Fibroblast of skin of back (primary cell): ENCODE data around the gene SF1. TPM values are rescaled to one million over a fixed set of nuclear protein-coding genes. Genes with fewer than 3 reads are reported as not detected.
"Not testable (repeated sequence)": the region's sequence is repeated elsewhere in the genome, so short reads cannot be mapped to it uniquely, and the experiment has no call there.

Experiments
- DNase-seq: peaks from one replicate; pipeline ENCODE4 v3.0.0-alpha.2; 2013
- polyA plus RNA-seq, 2 experiments: library from polyadenylated mRNA; unstranded; fragments of 120-200 nt; gene quantifications; one replicate each; pipeline ENCODE4 v1.2.1, GENCODE V29; 2013; ENCODE audit not compliant: insufficient read length in 2 of 2

Gene SF1, protein sequence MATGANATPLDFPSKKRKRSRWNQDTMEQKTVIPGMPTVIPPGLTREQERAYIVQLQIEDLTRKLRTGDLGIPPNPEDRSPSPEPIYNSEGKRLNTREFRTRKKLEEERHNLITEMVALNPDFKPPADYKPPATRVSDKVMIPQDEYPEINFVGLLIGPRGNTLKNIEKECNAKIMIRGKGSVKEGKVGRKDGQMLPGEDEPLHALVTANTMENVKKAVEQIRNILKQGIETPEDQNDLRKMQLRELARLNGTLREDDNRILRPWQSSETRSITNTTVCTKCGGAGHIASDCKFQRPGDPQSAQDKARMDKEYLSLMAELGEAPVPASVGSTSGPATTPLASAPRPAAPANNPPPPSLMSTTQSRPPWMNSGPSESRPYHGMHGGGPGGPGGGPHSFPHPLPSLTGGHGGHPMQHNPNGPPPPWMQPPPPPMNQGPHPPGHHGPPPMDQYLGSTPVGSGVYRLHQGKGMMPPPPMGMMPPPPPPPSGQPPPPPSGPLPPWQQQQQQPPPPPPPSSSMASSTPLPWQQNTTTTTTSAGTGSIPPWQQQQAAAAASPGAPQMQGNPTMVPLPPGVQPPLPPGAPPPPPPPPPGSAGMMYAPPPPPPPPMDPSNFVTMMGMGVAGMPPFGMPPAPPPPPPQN
- 213 TPM for polyA plus RNA-seq (2013, experiment 1 of 2; ENCODE audit: insufficient read length)
- 134 TPM for polyA plus RNA-seq (2013, experiment 2 of 2; ENCODE audit: insufficient read length)

DNA sequence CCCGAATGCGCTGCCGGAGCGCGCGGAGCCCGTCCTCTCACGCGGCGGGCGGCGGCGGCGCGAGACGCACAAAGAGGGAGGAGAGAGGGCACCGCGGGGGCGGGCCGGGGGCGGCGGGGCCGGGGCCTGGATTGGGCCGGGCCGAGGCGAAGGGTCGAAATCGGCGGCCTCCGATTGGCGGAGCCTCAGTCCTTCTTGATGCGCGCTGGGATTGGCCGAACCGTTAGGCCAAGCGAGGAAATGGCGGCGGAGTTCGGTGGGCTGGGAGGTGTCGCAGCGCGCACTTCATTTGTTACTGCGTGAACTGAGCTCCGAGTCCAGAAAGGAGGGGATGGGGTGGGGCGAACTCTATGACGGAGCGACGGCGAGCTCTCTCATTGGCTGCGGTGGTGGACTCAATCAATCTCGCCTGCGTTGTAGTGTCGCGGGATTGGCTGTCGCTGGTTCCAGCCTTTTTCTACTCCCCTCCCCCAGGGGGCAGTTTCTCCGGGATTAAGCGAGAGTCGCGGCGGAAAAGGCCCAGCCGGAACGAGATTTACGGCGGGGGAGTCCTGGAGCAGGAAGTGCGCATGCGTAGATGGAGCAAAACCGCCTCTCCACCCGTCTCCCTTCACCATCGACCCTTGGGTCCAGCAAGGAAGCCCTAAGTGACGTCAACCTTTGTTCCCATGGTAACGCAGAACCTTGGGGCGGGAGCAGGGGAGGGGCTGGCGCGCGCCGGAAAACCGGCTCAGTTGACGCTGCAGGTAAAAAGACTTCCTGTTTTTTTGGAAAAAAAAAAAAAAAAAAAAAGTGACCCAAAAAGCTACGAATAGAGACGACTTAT, at the start of gene SF1:
TSS of gene SF1 (minus strand) at position 70 of the 826 bp plus-strand sequence. CDS start 150 bp downstream, outside the sequence.
- peak; percentile 100 for DNase-seq

DNA sequence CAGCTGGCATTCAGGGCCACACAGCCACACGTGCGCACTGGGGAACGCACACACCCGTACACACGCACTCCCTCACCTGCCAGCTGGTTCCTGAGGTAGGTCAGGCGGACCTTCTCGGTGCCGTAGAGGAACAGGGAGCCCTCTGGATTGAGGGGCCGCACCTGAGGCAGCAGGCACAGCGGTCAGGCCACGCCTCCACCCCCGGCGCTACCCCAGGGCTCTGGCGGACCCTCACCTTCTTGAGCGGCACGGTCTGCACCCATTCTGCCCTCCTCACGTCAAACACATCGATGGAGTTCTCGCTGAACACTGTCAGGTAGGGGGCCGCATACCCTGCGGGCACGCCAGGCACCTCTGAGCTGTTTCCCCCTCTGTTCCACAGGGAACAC, 49.1 kb upstream of the SF1 start:
- DNase-seq, result no peak

DNA sequence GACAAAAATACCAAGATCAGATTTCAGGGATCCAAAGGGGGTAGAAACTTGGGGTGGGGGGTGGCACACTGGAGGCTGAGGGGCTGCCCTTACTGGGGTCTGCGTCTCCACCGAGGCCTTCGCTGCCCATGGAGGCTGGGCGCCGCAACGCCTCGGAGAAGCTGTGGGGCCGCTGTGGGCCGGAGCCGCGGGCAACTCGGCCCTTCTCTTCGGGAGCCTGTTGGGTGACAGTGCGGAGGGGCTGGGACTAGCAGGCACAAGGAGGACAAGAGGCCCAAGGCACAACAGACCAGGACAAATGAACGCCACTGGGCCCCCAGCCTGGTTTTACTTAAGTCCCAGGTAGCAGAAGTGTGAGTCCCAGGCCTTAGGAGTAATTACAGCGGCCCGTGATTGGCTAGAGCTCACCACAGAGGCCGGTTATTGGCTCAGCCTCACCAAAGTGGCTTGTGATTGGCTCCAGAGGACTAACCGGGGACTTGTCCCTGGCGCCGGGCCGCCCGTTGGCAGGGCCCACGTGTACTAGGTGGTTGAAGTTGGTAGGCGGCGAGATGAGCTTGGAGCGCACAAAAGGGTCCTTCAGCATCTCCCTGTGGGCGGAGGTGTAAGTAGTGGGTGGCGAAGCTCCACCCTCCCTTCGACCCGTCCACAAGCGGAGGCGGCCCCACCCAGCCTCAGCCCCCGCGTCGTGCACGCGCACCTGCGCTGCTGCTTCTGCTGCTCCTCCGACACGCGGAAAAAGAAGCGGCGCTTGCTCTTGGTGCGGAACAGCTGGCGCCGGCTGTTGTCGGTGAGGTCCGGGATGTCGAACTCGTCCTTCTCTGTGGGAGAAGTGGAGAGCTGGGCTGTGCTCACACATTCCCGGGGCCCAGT, 48.5 kb upstream of the SF1 start:
- DNase-seq, result no peak

DNA sequence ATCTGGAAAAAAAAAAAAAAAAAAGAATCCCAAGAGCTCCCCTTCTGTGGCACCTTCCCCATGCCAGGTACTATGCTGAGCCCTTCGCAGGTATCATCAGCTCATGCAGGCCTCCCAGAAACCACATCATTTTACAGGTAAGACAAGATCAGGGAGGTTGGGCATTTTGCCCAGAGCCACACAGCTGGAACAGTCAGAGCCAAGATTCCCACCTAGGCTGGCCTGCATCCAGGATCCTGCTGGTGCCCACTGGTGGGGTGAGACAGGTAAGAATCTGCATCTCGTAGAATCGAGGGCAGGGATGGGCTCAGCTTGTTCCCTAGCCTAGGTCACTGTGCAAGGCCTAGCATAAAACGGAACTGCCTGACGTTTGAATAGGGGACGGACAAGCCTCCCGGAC, 47.7 kb upstream of the SF1 start:
- DNase-seq, result no peak

DNA sequence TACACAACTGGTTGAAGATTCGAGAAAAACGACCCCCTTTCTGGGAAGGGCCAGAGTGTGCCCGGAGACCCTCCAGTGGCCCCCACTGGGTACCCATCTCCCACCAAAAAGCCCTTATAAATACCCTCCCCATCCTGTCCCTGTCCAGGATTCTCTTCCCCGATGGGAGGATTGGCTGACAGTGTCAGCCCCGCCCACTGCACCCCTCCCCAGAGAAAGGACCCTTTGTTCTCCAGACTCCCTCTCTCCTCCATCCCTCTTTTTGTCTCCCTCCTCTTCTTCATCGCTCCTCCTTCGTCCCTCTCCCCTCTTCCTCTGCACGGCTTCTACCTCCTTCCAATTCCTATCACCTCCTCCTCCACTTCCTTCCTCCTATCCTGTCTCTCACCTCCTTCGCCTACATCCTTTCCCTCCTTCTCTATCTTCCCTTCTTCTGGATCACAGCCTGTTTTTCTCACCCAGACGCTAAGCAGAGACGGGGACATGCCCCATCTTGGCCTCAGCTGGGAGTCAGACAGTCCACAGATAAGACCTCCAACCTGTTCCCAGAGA, 45.3 kb upstream of the SF1 start:
- no peak for DNase-seq

DNA sequence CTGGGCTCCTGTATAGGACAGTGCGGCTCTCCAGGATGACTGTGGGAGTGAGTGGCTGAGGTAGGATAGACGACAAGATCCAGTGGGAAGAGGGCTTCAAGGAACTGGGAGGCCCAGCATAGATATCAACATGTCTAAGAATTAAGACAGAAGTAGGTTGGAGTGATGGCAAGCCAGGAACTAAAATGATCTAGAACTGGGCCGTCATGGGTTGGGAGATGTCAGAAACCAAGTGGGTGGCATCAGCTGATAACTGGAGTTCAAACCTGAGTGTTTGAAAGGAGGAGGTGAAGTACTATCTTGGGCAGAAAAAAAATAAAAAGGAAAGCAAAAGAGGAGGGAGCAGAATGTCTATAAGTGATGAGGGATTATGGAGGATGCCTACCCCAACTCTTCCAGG, 39.1 kb upstream of the SF1 start:
- DNase-seq, result no peak

DNA sequence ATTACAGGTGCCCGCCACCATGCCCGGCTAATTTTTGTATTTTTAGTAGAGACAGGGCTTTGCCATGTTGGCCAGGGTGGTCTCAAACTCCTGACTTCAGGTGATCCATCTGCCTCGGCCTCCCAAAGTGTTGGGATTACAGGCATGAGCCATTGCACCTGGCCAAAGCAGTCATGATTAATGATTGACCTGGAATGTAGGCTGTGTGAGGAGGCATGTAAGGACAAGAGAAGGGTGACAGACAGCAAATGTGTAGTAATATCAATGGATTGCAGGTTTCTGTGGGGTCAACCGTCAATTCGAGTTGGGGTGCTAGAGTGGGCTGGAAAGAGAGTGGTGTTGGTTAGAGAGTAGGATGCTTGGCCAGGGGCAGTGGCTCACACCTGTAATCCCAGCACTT, 37.1 kb upstream of the SF1 start:
- not testable (repeated sequence) for DNase-seq

DNA sequence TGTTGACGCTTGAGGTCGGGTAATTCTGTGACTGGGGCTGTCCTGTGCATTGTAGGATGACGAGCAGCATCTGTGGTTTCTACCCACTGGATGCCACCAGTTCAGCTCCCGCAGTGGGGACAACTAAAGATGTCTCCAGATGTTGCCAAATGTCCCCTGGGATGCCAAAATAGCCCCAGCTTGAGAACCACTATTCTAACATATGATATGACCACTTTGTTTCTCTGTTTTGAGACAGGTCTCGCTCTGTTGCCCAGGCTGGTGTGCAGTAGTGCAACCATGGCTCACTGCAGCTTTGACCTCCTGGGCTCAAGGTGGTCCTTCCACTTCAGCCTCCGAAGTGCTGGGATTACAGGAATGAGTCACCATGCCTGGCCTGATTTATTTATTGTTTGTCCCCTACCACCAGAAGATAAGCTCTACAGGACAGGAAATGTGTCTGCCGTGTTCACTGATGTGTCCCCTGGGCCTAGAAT, 36.4 kb upstream of the SF1 start:
- DNase-seq, result no peak

DNA sequence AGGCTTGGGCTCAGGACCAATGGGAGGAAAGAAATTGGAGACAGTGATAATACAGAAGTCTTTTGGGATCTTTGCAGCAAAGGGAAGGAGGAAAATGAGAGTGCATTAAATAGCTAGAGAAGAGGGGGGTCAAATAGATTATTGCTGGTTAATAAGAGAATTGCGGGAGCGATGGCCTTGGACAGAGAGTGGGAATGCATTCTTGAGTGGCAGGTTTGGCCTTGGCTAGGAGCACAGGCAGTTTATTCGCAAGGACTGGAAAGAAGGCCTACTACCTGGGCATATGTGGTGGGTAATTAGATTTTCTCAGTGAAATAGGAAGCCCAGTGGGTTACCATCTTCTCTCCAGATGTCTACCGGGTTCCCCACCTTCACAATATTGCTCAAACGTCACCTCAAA, 35.5 kb upstream of the SF1 start:
- no peak for DNase-seq

DNA sequence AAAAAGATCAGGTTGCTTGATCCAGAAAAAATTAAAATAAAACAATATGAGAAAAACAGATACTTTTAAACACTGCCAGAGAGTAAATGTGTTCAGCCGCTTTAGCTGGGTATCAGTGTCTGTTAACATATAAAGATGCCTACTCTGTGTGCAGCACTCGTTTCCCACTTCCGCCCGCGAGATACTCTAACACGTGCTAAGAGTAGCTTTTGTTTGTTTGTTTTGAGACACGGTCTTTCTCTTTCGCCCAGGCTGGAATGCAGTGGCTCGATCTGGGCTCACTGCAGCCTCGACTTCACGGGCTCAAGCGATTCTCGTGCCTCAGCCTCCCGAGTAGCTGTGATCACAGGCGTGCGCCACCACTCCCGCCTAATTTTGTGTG, 32.5 kb upstream of the SF1 start:
- DNase-seq, result no peak

DNA sequence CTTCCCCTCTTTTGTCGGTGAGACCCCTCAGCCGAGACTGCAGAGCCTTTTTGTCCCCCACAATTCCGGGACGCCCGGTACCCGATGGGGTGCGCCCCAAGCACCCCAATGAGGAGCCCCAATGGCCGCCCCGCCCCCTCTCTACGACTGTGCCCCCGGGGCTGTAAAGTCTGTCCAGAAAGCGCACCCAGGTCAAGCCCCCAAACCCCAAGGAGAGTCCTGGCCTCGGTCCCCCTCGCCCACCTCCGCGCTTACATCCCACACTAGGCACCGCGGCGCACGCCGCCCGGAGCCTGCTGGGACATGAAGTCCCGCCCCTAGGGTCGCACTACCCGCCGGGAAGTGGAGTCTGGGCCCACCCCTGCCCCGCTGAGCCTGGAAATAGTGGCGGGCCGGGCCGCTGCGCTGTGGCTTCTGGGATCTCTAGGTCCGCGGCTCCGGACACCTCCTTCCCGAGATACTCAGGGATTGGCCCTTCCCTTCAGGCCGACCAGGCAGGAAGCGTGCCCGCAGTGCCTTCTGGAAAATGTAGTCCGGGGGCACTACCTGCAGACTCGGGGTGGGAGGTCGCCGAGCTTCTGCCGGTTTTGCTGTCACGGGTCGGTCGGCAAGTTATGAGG, 32.0 kb upstream of the SF1 start, which contains the start of gene MEN1:
TSS of gene MEN1 (minus strand) at position 281 of the 620 bp plus-strand sequence. CDS start 442 bp downstream, outside the sequence.
- peak; percentile 97 for DNase-seq

DNA sequence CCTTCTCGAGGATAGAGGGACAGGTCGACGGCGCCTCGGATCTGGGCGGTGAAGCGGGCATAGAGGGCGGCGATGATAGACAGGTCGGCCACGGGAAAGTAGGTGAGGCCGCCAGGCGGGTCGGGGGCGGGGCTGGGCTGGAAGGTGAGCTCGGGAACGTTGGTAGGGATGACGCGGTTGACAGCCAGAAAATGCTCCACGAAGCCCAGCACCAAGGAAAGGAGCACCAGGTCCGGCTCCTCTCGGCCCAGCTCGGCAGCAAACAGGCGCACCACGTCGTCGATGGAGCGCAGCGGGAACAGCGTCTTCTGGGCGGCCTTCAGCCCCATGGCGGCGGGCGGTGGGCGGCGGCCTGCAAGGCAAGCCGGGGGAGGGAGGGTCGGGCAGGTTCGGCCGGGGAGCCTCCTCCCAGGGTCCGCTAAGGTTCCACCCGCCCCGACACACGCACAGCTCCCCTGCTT, 31.5 kb upstream of the SF1 start:
- peak; percentile 8 for DNase-seq

DNA sequence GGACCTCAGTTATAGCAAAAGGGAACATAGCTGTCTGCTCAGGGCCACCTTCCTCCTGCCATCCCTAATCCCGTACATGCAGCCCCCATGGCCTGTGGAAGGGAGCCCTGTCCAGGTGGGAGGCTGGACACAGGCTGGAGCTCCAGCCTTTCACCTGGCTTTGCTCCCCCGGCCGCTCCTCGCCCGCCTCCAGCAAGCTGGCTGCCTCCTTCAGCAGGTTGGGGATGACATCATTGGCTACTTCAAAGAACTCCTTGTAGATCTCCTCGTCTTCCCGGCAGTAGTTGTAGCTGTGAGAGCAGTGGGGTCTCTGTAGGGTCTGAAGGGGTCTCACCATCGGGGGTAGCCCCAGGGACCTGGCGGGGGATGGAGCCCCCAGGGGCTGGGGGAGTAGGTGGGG, 27.1 kb upstream of the SF1 start:
- no peak for DNase-seq

DNA sequence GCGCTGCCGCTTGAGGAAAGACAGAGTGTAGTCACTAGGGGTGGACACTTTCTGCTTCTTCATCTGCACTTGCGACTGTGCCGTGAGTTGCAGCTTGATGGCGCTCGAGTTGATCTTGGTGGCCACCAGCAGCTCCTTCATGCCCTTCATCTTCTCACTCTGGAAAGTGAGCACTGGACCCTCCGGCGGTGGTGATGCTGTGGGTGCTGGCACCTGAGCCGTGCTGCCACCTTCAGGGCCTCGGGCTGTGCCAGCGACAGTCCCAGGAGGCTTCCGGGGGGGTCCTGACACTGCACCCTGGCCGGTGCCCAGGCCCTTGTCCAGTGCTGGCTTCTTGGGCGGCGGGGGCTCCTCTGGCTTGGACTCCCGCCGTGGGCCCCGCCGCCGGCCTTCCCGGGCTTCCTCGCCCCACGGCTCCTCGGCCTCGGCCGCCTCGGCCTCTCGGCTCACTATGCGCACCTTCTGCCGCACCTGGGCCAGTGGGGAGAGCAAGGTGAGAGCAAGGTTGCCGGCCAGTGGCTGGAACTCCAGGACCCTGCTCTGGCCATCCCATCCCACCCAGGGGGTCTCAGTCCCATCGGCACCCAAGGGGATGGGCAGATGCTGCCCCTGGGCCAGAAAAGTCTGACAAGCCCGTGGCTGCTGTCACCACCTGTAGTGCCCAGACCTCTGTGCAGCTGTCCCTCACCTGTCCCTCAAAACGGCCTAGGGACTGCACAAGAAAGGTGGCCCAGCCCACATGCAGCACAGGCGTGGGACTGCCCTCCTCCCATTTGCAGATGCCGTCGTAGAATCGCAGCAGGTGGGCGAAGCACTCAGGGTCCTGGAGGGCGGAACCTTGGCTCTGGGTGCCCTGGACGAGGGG, 26.2 kb upstream of the SF1 start:
- DNase-seq, result no peak

DNA sequence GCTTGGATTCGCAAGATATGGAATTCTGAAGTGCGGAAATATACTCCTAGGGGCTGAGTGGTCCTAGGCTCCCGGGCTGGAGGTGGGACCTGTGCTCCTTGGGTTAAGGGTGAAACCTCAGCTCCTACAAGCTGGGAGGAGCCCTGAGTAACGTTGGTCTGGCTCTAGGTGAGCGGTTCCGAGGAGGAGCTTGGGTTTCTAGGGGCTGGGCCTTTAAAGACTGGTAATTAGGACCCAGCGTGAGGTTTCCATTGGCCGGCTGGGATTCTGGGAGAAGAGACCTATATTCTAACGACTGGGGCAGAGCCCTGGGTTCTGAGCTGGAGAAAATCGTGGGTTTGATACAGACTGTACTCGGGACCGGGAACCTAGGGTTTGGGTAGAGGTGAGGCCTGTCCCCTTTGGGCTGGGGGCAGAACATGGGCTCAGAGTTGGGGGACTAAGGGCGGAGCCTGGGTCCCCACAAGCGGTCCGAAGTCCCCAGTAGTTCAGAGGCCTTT, 25.6 kb upstream of the SF1 start:
- no peak for DNase-seq

DNA sequence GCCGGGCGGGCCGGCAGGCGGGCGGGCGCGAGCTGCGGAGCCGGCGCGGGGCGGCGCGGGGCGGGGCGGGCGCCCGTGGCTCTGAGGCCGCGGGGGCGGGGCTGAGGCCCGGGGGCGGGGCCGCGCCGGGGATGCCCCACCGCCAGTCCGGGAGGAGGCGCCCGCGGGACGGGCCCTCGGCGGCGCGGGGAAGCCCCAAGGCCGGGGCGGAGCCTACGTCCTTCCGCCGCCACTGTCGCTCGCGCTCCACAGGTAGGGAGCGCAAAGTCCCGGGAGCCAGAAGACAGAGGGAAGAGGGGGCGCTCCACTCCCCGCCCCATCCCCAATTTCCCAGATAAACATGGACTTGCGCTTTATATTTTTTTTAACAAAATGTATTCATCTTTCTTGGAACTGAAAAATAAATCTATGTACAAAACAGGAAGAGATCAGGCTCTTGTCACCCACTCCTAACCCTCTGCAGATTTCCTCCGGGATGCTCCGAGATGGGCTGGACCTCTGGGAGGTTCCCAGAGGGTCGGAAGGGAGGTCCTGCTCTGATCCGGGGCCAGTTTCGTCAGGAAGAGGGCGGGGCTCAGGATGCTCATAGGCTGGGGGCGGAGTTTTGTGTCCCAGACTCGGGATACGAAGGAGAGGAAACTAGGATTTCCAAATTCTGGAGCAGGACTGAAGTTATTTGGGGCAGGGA, 25.0 kb upstream of the SF1 start, which contains the start of gene MAP4K2:
TSS of gene MAP4K2 (minus strand) at position 57 of the 688 bp plus-strand sequence. CDS start 65 bp downstream, outside the sequence.
- DNase-seq, result peak; percentile 86

DNA sequence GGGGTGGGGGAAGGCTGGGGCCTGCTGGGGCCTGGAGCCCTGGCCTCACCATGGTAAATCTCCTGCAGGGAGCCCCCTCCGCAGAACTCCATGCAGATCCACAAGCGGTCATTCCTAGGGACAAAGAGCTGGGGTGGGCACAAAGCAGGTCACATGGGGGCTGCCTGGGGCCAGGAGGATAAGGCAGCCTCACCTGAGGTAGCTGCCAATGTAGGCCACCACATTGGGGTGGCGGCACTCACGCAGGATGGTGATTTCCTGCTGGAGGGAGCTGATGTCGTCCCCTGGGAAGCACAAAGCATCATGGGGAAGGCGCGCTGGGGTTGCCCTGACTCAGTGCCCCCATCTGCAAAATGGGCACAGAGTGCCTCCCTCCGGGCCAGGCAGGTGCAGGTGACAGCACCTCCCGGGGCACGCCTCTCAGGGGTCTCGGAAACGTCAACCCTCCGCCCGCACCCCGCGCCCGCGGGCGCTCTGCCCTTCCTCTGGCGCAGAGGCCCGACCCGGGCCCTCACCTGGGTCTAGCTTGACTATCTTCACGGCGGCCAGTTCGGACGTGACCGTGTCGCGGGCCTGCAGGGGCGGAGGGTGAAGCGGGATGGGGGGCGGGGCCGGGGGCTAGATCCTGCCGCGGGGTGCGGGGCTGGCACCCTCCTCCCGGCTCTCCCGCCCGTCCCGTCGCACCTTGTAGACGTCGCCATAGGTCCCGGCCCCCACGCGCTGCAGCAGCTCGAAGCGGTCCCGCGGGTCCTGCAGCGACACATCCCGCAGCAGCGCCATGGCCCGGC, 24.2 kb upstream of the SF1 start:
- no peak for DNase-seq
